HG03103 (cell line): ENCODE data around the gene PTPDC1.

Source experiments
- ATAC-seq: cut with Tn5 transposase; IDR thresholded peaks from one replicate; pipeline ENCODE4 v1.9.1; 2021; ENCODE audit warnings: low read depth; ENCODE audit not compliant: unreplicated experiment

The PTPDC1 gene, protein sequence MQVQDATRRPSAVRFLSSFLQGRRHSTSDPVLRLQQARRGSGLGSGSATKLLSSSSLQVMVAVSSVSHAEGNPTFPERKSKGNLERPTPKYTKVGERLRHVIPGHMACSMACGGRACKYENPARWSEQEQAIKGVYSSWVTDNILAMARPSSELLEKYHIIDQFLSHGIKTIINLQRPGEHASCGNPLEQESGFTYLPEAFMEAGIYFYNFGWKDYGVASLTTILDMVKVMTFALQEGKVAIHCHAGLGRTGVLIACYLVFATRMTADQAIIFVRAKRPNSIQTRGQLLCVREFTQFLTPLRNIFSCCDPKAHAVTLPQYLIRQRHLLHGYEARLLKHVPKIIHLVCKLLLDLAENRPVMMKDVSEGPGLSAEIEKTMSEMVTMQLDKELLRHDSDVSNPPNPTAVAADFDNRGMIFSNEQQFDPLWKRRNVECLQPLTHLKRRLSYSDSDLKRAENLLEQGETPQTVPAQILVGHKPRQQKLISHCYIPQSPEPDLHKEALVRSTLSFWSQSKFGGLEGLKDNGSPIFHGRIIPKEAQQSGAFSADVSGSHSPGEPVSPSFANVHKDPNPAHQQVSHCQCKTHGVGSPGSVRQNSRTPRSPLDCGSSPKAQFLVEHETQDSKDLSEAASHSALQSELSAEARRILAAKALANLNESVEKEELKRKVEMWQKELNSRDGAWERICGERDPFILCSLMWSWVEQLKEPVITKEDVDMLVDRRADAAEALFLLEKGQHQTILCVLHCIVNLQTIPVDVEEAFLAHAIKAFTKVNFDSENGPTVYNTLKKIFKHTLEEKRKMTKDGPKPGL

DNA sequence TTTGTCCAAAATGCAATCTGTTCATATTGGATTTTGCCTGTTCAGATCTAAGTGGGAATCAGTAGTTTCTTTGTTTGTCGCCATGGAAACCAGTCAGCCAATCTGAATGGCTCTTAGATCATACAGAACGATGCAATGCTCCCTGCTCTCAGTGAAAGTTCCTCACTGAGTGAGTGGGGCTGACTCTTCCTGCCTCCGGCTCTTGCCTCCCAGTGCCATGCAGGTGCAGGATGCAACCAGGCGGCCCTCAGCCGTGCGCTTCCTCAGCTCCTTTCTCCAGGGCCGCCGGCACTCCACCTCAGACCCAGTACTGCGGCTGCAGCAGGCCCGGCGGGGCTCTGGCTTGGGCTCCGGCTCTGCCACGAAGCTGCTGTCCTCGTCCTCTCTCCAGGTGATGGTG lies at the start of gene PTPDC1:
PTPDC1 (plus strand) TSS at position 151 of the 400 bp plus-strand sequence; CDS start at position 218, 67 bp downstream.
- no peak for ATAC-seq

DNA sequence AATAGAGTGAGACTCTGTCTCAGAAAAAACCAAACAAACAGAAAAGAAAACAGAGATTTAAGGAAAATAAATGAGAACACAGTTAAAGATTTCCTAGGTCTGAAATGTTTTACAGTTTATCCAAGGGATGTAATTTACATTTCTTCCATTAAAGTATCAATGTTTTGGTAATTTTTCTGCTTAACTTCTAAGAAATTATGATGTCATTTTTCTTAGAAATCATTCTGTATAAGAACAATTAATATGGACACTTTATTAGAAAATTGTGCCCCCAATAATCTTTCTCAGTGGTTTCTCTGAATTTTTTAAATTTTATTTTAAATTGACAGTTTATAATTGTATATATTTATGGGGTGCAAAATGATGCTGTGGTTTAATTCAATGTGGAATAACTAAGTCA lies 49.8 kb upstream of the PTPDC1 start:
- ATAC-seq = no peak

DNA sequence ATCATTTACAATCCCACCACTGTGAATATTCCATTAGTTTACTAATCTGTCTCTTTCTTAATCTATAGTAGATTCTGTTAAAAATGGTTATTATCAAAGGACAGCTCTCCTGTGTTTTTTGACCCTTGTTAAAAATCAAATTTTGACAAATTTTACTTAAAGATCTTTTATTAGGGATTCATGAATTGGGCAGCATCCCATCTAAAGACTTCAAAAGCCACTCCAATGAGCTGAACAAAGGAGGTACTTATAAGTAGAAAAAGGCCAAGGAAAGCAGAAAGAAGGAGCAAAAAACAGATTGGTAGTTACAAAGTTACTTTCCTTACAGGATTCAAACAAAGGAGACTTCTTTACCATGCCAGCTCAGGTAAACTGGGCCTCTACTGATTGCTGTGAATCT lies 44.5 kb upstream of the PTPDC1 start:
- ATAC-seq = no peak

DNA sequence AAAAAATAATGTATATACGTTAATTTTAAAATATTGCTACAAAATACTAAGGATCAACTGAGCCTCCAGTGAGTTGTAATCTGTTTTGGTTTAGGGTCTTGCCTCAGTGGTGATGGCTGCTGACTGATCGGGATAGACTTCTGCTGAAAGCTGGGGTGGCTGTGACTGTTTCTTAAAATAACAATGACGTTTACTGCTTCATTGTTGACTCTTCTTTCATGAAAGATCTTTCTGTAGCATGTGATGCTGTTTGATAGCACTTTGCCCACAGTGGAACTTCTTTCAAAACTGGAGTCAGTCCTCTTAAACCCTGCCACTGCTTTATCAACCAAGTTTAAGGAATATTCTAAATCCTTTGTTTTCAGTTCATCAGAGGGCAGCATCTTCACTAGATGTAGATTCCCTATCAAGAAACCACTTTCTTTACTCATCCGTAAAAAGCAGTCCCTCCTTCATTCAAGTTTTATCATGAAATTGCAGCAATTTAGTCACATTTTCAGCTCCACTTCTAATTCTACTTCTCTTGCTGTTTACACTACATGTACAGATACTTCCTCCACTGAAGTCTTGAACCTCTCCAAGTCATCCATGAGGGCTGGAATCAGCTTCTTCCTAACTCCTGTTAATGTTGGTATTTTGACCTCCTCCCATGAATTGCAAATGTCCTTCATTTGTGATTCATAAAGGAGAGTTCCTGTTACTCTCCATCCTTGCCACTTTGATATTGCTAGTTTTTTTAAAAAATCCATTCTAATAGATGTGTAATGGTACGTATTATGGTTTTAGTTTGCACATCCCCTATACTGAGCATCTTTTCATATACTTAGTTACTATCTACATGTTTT lies 41.5 kb upstream of the PTPDC1 start:
- no peak for ATAC-seq

DNA sequence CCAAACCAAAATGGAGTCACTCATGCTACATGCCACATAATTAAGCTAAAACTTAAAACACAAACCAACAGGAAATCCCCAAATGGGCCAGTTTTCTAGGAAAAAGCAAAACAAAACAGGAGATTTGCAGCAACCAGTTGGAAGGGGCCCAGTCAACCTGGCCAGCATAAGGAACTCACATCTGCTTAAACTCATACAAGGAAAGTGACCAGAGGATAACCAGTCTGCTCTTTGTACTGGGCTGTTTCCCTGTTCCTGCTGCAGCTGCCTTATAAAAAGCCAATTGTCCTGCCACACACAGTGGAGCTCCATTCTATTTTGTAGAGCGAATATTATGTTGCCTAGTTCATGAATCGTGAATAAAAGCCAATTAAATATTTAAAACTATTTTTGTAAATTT lies 29.5 kb upstream of the PTPDC1 start:
- no peak for ATAC-seq

DNA sequence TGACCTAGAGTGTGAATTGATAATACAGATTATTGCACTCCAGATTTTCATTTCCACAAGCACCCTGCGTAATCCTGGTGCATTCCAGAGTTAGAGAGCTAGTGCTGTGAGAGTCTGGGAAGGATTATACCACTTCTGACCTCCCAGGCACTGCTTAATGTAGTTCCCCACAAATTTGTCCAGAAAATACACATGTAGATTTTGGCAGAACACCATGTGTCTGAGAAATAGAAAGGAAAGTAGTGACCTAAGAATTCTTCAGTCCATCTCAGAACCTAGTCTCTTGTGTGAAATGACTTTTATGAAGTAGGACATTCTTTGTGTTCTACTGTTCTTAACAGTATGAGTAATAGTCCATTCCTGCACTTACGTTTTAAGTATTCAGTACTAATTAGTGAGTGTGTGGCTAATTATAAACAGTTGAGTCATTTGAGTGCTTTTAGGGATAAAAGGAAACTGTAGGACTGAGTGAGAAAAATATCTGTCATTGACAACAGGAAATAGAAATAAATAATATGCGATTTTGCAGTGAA lies 27.8 kb upstream of the PTPDC1 start:
- ATAC-seq = no peak

DNA sequence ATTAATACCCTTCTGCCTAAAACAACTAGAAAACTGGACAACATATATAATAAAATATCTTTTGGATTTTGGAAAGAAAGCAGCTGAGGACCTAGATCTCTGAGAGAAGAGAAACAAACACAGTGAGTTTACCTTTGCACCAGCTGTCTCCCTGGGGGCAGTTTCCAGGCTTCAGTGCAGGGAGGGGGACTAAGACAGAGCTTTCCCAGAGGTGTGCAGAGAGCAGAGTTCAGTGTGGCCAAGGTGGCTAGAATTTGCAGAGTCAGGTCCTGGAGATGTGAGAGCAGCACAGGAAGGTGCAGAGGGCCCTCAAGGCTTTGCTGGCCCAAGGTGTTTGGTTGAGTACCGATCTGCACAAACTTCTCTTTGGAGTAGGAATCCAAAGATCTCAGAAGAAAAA lies 26.3 kb upstream of the PTPDC1 start:
- no peak for ATAC-seq

DNA sequence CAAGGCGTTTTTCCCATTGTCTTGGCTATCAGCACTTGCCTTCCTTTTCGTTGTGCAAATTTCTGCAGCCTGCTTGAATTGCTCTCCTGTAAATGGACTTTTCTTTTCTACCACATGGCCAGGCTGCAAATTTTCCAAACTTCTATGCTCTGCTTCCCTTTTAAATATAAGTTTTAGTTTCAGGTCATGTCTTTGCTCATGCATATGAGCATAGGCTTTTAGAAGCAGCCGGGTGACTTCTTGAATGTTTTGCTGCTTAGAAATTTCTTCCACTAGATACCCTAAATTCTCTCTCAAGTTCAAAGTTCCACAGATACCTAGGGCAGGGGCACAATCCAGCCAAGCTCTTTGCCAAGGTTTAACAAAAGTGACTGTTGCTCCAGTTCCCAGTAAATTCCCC lies 22.4 kb upstream of the PTPDC1 start:
- ATAC-seq = no peak

DNA sequence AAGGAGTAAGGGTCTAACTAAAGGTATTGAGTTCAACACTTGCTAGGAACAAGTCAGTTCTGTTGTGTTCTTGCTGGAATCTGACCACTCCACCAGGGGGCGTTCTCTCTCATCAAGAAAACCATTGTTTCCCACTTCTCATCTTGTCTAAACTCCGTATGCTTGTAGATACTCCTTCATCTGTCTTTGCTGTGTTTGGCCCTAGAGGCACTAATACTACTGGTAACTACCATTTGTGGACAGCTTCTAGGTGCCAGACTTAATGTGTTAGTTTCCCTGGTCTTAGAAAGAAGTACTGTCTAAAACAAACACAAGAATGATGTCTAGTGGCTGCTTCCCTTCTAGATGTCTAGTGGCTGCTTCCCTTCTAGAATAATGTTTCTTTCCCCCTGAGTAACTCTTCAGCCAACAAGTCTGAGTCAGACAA lies 18.7 kb upstream of the PTPDC1 start:
- ATAC-seq = no peak

DNA sequence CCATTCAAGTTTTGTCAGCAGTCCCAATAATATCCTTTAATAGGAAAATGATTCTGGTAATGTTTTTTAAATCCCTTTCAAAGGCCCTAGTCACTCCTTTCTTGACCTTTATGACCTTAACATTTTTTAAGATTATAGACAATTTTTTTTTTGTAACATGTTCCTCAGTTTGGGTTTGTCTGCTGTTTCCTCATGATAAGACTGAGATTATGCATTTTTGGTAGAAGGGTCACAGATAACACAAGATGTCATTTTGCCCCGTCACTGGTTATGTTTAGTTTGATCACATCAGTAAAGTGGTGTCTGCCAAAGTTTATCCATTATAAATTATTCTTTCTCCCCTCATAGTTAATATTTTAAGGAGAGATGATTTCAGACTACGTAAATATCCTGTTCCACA lies 16.0 kb upstream of the PTPDC1 start:
- ATAC-seq = no peak

DNA sequence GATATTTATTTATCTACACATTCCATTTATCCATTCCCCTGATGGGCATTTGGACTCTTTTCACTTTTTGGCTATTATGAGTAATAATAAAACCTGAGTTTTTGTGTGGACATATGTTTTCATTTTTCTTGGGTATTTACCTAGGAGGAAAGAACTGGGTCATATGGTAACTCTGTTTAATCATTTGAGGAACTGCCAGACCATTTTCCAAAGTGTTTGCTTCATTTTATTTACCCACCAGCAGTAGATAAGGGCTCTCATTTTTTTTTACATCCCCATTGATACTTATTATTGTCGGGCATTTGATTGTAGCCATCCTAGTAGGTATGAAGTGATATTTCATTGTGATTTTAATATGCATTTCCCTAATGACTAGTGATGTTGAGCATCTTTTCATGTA lies 7.7 kb upstream of the PTPDC1 start:
- ATAC-seq = no peak

DNA sequence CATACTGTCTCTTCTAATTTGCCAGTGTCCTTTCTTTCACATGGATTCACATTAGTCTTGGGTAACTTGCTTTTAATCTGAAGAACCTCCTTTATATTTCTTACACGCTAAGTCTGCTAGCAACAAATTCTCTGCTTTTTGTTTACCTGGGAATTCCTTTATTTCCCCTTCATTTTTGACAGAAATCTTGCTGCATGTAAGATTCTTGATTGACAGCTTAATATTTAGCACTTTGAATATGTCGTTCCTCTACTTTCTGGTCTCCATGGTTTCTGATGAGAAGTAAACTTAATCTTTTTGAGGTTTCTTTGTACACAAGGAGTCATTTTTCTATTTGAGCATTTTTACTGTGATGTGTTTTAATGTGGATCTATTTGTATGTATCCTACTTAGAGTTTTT lies 6.2 kb upstream of the PTPDC1 start:
- ATAC-seq = no peak

DNA sequence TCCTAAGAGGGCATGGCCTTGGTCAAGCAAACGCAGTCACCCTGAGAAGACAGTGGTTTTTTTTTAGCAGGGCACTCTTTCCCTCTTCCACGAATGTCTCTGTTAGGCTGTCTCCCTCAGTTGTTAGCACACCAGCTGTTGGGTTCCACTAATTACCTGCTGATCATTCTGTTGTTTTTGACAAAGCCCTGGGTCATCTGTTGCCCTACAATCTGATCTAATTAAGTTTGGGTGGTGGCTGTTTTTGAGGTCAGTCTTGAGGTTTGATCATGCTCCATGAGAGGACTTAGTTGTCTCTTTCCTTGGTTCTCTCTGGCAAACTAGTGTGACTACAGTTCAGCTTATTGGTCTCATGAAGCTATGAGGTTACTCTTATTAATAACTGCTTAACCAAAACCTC lies 5.0 kb upstream of the PTPDC1 start:
- ATAC-seq = no peak

DNA sequence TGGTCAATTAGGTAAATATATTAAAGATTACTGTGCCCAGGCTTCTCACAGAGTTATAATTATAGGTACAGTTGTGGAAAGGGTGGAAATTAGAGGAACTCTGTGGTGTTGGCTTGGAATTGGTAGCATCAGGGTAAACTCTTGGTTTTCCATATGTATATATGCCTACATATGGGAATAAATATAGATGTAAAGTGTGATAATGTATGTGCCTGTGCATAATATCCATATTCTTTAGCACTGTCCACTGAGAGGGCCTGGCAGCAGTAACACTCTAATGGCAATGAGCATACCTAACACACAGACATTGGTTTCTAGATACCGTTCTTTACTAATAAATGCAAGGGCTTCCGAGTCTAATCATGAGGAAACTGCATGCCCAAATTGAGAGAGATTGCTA lies 4.0 kb upstream of the PTPDC1 start:
- no peak for ATAC-seq

DNA sequence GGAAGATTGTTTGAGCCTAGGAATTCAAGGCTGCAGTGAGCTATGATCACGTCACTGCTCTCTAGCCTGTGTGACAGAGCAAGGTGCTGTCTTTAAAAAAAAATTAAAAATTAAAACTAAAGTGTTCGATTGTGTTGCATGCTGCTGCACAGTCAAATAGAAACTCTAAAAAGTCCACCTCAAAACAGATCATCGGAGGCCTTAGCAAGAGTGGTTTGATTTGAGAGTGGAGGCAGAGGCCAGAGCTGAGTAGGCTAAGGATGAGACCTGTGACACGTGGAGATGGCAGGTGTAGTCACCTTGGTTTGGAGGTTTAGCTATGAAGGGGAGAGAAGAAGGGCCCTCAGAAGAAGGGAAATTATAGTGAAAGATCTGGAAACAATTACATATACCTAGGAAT lies 2.8 kb upstream of the PTPDC1 start:
- no peak for ATAC-seq

DNA sequence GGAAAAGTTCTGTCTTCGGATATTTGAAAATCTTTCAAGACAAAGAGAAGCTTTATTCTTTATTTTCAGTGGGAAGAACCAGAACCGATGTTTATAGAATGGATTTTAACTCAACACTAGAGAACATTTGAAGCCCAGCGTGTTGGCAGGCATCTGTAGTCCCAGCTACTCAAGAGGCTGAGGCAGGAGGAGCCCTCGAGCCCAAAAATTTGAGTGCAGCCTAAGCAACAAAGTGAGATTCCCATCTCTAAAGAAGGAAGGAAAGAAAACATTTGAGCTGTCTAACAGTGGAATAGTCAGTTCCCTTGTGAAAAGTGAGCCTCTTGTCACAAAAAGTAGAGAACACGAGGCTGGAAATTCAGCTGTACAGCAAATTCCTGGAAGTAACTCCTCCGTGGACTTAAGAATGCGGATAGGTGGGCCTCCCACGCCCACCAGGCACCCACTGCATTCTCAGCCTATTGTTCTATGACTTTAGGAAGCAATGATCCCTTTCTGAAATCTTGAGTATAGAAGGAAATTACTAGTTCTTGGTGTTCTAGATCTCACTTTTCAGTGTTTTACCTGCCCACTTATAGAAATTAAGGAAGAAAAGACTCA lies 2.3 kb upstream of the PTPDC1 start:
- ATAC-seq = no peak

DNA sequence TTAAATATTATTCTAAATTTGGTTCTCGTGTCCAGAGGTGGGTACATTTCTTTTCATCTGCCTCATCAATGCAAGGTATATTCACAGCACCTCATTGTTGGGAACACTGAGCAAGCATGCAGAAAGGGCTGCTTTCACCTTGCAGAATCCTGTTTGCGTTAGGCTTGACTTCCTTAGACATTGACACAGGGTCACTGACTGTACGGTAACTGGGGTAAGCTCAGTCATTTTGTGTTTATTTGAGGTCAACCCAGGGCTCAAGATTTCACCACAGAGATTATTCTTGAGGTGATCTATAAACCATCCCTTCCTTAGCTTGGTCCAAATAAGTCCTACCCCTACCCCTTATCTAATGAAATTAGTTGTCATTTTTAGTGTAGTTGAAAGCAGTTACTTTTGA lies 1.7 kb upstream of the PTPDC1 start:
- no peak for ATAC-seq

DNA sequence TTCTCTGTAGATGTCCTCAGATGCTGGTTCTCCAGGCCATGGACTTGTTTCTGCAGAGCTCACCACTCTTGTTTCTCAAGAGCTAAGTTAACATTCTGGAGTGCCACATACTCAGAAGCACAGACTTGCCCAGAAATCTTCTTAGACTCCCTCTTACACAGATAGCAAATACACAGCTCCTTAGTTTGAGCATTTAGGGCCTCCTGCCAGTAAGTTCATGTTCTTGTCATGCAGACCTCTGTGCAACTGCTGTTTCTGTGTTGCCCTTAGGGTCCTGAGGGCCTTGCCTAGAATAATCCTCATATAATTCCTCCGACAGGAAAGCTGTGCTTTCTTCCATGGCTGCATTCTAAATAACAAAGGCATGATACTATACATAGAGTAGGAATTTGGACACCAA lies 1.3 kb upstream of the PTPDC1 start:
- no peak for ATAC-seq

DNA sequence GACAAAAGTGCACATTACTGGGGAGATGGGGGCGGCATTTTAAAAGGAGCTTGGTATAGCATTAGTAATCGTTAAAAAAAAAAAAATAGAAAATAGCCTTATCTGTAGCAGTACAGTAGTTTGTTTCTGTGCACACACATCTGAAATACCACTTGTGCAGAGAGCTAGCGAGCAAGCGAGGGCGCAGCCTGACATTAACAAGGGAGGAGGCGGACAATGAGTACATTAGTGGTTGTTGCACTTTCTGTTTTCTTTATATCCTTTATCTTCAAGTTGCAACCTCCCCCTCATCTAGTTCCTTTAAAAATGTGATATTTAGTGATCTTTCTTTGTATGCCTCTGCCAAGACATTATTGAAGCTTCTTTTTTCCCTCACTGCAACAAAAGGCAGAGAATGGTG lies 880 bp upstream of the PTPDC1 start:
- ATAC-seq = no peak

DNA sequence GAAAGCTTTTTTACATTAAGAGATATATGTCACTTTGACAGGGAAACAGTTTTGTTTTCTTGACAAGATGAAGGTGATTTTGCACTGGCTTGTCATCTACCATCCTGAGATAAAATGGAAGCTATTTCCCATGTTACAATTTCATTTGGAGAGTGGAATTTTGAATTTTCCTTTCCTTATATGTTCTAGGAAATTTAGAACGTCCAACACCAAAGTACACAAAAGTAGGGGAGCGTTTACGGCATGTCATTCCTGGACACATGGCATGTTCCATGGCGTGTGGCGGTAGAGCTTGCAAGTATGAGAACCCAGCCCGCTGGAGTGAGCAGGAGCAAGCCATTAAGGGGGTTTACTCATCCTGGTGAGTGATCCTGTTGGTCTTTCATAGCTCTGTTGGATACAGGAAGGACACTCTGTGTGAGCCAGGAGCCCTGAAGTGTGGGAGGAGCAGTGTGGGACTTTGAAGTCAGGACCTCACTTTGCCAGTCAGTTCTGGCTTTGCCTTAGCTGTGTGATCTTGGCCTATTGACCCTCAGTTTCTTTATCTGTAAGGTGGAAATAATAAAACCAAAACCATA lies 887 bp downstream of the PTPDC1 start:
- ATAC-seq = no peak
